H9 (cell line): ENCODE data around the gene TTN. TPM values are rescaled to one million over a fixed set of nuclear protein-coding genes. Genes with fewer than 3 reads are reported as not detected.

Experiments used
- DNase-seq: peaks from one replicate; pipeline ENCODE4 v3.0.0-alpha.2; 2017
- H2AFZ ChIP-seq: one replicate; pipeline ENCODE4 v1.6.1; 2013; ENCODE audit warnings: mild to moderate bottlenecking, low read length, control low read depth, moderate library complexity
- H2AK5ac ChIP-seq: 2 replicates; pipeline ENCODE4 v1.6.1; 2013; ENCODE audit warnings: low read length, control low read depth, mixed read lengths; ENCODE audit not compliant: insufficient read length
- H2BK120ac ChIP-seq: one replicate; pipeline ENCODE4 v1.6.1; 2013; ENCODE audit warnings: low read depth, mild to moderate bottlenecking, low read length, control low read depth, inconsistent platforms; ENCODE audit not compliant: poor library complexity, severe bottlenecking
- H2BK12ac ChIP-seq: 2 replicates; pipeline ENCODE4 v1.6.1; 2013; ENCODE audit warnings: low read length, control low read depth, mixed read lengths, low read depth; ENCODE audit not compliant: insufficient read length
- H2BK15ac ChIP-seq: 2 replicates; pipeline ENCODE4 v1.6.1; 2013; ENCODE audit warnings: low read depth, low read length, control low read depth
- H2BK20ac ChIP-seq: one replicate; pipeline ENCODE4 v1.6.1; 2013; ENCODE audit warnings: low read depth, mild to moderate bottlenecking, low read length, control low read depth, inconsistent platforms; ENCODE audit not compliant: poor library complexity, severe bottlenecking
- H2BK5ac ChIP-seq: 2 replicates; pipeline ENCODE4 v1.6.1; 2013; ENCODE audit warnings: low read length, control low read depth, mixed read lengths; ENCODE audit not compliant: insufficient read length
- H3K14ac ChIP-seq: 2 replicates; pipeline ENCODE4 v1.6.1; 2013; ENCODE audit warnings: low read length, control low read depth; ENCODE audit not compliant: insufficient read depth
- H3K18ac ChIP-seq: 2 replicates; pipeline ENCODE4 v1.6.1; 2013; ENCODE audit warnings: low read depth, mild to moderate bottlenecking, mixed read lengths, low read length, control low read depth; ENCODE audit not compliant: insufficient read length
- H3K23ac ChIP-seq: 2 replicates; pipeline ENCODE4 v1.6.1; 2013; ENCODE audit warnings: low read length, control low read depth, mixed read lengths, low read depth; ENCODE audit not compliant: insufficient read length
- H3K23me2 ChIP-seq: 2 replicates; pipeline ENCODE4 v1.6.1; 2013; ENCODE audit warnings: low read depth, mild to moderate bottlenecking, mixed read lengths, low read length, control low read depth; ENCODE audit not compliant: insufficient read length, poor library complexity, severe bottlenecking
- H3K27ac ChIP-seq: 2 replicates; pipeline ENCODE4 v1.5.1; 2013; ENCODE audit warnings: low read length, control low read depth, mixed read lengths, low read depth; ENCODE audit not compliant: insufficient read length
- H3K27me3 ChIP-seq: 2 replicates; pipeline ENCODE4 v1.6.1; 2013; ENCODE audit warnings: low read length, control low read depth, inconsistent platforms; ENCODE audit not compliant: insufficient read depth
- H3K4ac ChIP-seq: 2 replicates; pipeline ENCODE4 v1.6.1; 2013; ENCODE audit warnings: low read depth, mild to moderate bottlenecking, control low read depth, inconsistent platforms, low read length, moderate library complexity
- H3K4me1 ChIP-seq: 2 replicates; pipeline ENCODE4 v1.6.1; 2013; ENCODE audit warnings: low read length, control low read depth, inconsistent platforms; ENCODE audit not compliant: insufficient read depth
- H3K4me2 ChIP-seq: 2 replicates; pipeline ENCODE4 v1.6.1; 2013; ENCODE audit warnings: low read length, control low read depth, mixed read lengths; ENCODE audit not compliant: insufficient read length, insufficient read depth
- H3K56ac ChIP-seq: 2 replicates; pipeline ENCODE4 v1.6.1; 2013; ENCODE audit warnings: low read depth, mild to moderate bottlenecking, mixed read lengths, low read length, control low read depth; ENCODE audit not compliant: insufficient read length
- H3K79me1 ChIP-seq: 2 replicates; pipeline ENCODE4 v1.6.1; 2013; ENCODE audit warnings: low read depth, mild to moderate bottlenecking, moderate library complexity, low read length, control low read depth, inconsistent platforms; ENCODE audit not compliant: insufficient read depth, poor library complexity, severe bottlenecking
- H3K79me2 ChIP-seq: 2 replicates; pipeline ENCODE4 v1.6.1; 2013; ENCODE audit warnings: low read length, control low read depth, inconsistent platforms; ENCODE audit not compliant: insufficient read depth
- H3K9ac ChIP-seq: 2 replicates; pipeline ENCODE4 v1.6.1; 2013; ENCODE audit warnings: low read length, control low read depth, mixed read lengths; ENCODE audit not compliant: insufficient read length; ENCODE audit errors: extremely low read depth
- H3K9me3 ChIP-seq: one replicate; pipeline ENCODE4 v1.6.1; 2013; ENCODE audit warnings: low read depth, low read length, inconsistent platforms; ENCODE audit not compliant: control insufficient read depth
- H3T11ph ChIP-seq: one replicate; pipeline ENCODE4 v1.6.1; 2013; ENCODE audit warnings: mild to moderate bottlenecking, low read length, control low read depth, inconsistent platforms
- H4K20me1 ChIP-seq: one replicate; pipeline ENCODE4 v1.6.1; 2013; ENCODE audit not compliant: control insufficient read depth, insufficient read length, insufficient read depth
- H4K5ac ChIP-seq: 2 replicates; pipeline ENCODE4 v1.6.1; 2013; ENCODE audit warnings: low read depth, mild to moderate bottlenecking, mixed read lengths, low read length, control low read depth; ENCODE audit not compliant: insufficient read length
- H4K8ac ChIP-seq: replicated peaks from 2 replicates; pipeline ENCODE4 v1.6.1; 2013; ENCODE audit warnings: low read length, control low read depth, mixed read lengths, low read depth; ENCODE audit not compliant: insufficient read length
- H4K91ac ChIP-seq: 2 replicates; pipeline ENCODE4 v1.6.1; 2013; ENCODE audit warnings: low read depth, mild to moderate bottlenecking, moderate library complexity, mixed read lengths, low read length, control low read depth; ENCODE audit not compliant: insufficient read length
- H3K27ac Mint-ChIP-seq, 3 experiments: 2 replicates in 2 of 3; 3 replicates in 1 of 3; pipeline ENCODE4 v1.8.0; 2020 to 2021; ENCODE audit warnings: mixed read lengths in 3 of 3, mild to moderate bottlenecking in 1 of 3, moderate library complexity in 1 of 3
- H3K27me3 Mint-ChIP-seq: 2 replicates; pipeline ENCODE4 v1.8.0; 2021; ENCODE audit warnings: low read depth, mild to moderate bottlenecking, moderate library complexity, mixed read lengths
- H3K36me3 Mint-ChIP-seq, 3 experiments: 2 replicates in 2 of 3; 3 replicates in 1 of 3; pipeline ENCODE4 v1.8.0; 2020 to 2021; ENCODE audit warnings: low read depth in 3 of 3, mixed read lengths in 3 of 3; ENCODE audit not compliant: insufficient read depth in 1 of 3
- H3K4me1 Mint-ChIP-seq, 2 experiments: 2 replicates each; pipeline ENCODE4 v1.8.0; 2020; ENCODE audit warnings: mixed read lengths in 2 of 2
- H3K4me3 Mint-ChIP-seq, 2 experiments: 2 replicates in 1 of 2; 3 replicates in 1 of 2; pipeline ENCODE4 v1.8.0; 2020 to 2021; ENCODE audit warnings: mild to moderate bottlenecking in 2 of 2, mixed read lengths in 2 of 2, moderate library complexity in 1 of 2
- H3K9me3 Mint-ChIP-seq, 2 experiments: 2 replicates in 1 of 2; 3 replicates in 1 of 2; pipeline ENCODE4 v1.8.0; 2020; ENCODE audit warnings: mild to moderate bottlenecking in 2 of 2, mixed read lengths in 2 of 2, moderate library complexity in 1 of 2
- WGBS: extraction: QIAGEN DNeasy Blood & Tissue Kit; methylation state at CpG from one replicate; pipeline ENCODE4 v1.1.7; 2013; ENCODE audit warnings: missing lambda C conversion rate, low lambda C conversion rate, mixed read lengths; ENCODE audit not compliant: insufficient read length; ENCODE audit errors: extremely low coverage; 5-methylcytosine and 5-hydroxymethylcytosine counted together
- total RNA-seq: library from RNA; stranded (reverse); gene quantifications from 2 replicates; pipeline ENCODE4 v1.2.1, GENCODE V29; 2021
- TF ChIP-seq, protein P1 (sequence below): fragments of 200-600 bp; sonication (generic); conservative IDR thresholded peaks from 3 replicates; pipeline ENCODE4 v1.8.0; 2021; ENCODE audit warnings: antibody characterized with exemption, mild to moderate bottlenecking

TTN gene
- total RNA-seq, 1 experiment from 2014 or later: 0.70 TPM

DNA sequence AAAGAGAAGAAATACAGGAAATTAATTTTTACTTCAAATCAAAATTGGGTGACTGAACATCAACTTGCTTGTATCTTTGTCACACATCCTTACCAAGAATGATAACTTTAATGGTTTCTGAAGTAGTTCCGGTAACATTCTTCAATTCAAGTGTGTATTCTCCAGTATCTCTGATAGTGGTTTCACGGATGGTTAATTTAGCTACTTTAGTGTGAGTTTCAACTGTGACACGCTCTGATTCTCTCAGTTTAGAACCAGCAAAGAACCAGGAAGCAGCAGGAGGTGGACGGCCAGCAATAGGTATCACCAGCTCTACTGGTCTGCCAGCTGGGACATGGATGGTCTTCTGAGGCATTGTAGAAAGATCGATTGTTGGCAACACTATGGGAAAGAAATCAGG is 264.7 kb downstream of the TTN start:
- no peak overlapping the region for H2BK15ac ChIP-seq
- no peak overlapping the region for H4K91ac ChIP-seq
- no peaks in the 10 kb centered on the region for H3K79me1 ChIP-seq
- H3K79me2 ChIP-seq: no peaks in the 10 kb centered on the region
- Mint-ChIP-seq H3K27ac (no peak overlapping the region), H3K9me3 (no peaks in the 10 kb centered on the region), H3K4me1 (no peaks in the 10 kb centered on the region), H3K4me3 (no peak overlapping the region), H3K36me3 (peaks cover 12 to 72% (median 44%) of the 10 kb centered on the region in 3 experiments; a peak in 6 of 7 replicates), H3K27me3 (no peaks in the 10 kb centered on the region)
- H2AFZ ChIP-seq: no peak overlapping the region
- H3K9me3 ChIP-seq: no peaks in the 10 kb centered on the region
- DNase-seq: no peak
- H3T11ph ChIP-seq: no peak overlapping the region
- H3K27me3 ChIP-seq: no peaks in the 10 kb centered on the region
- no peak overlapping the region for H4K5ac ChIP-seq
- no peak overlapping the region for H2BK12ac ChIP-seq
- H3K18ac ChIP-seq: no peak overlapping the region
- no peaks in the 10 kb centered on the region for H3K23me2 ChIP-seq
- H2BK20ac ChIP-seq: no peak overlapping the region
- no CpG with 5 or more reads among the region's 5 CpGs for WGBS
- H2BK5ac ChIP-seq: no peak overlapping the region
- H3K23ac ChIP-seq: no peak overlapping the region
- H4K8ac ChIP-seq: no peak overlapping the region
- H3K9ac ChIP-seq: no peak overlapping the region
- H2AK5ac ChIP-seq: no peak overlapping the region
- no peak overlapping the region for H3K14ac ChIP-seq
- H3K4me1 ChIP-seq: no peaks in the 10 kb centered on the region
- no peak overlapping the region for H3K4ac ChIP-seq
- H3K27ac ChIP-seq: no peak overlapping the region
- H3K56ac ChIP-seq: no peak overlapping the region
- TF ChIP-seq, protein P1, sequence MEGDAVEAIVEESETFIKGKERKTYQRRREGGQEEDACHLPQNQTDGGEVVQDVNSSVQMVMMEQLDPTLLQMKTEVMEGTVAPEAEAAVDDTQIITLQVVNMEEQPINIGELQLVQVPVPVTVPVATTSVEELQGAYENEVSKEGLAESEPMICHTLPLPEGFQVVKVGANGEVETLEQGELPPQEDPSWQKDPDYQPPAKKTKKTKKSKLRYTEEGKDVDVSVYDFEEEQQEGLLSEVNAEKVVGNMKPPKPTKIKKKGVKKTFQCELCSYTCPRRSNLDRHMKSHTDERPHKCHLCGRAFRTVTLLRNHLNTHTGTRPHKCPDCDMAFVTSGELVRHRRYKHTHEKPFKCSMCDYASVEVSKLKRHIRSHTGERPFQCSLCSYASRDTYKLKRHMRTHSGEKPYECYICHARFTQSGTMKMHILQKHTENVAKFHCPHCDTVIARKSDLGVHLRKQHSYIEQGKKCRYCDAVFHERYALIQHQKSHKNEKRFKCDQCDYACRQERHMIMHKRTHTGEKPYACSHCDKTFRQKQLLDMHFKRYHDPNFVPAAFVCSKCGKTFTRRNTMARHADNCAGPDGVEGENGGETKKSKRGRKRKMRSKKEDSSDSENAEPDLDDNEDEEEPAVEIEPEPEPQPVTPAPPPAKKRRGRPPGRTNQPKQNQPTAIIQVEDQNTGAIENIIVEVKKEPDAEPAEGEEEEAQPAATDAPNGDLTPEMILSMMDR: no peak
- no peak overlapping the region for H3K4me2 ChIP-seq
- no peaks in the 10 kb centered on the region for H4K20me1 ChIP-seq
- H2BK120ac ChIP-seq: no peak overlapping the region
